PC-3 (cell line): ENCODE measurements around the gene KANK4. TPM values are rescaled to one million over a fixed set of nuclear protein-coding genes. Genes with fewer than 3 reads are reported as not detected.

Experiments
- ATAC-seq: fragments of 200-7000 bp; cut with Tn5 transposase; 2 replicates; pipeline ENCODE4 v1.9.1; 2020; ENCODE audit warnings: mild to moderate bottlenecking, moderate library complexity
- BruUV-seq: library from RNA; stranded (reverse); fragments of 400-500 nt; replicated peaks from 2 replicates; lab custom pipeline; 2021; lab: Mats Ljungman, UMichigan
- CTCF ChIA-PET: fragments of 300-600 bp; sonication (Branson Sonifier 250); formaldehyde crosslinking; loops from one replicate; lab custom pipeline; 2022; ENCODE audit warnings: antibody characterized with exemption; lab: Charles Lee
- POLR2A ChIA-PET: fragments of 300-600 bp; sonication (Branson Sonifier 250); formaldehyde crosslinking; loops from one replicate; lab custom pipeline; 2022; ENCODE audit warnings: antibody characterized with exemption; ENCODE audit not compliant: unreplicated experiment; lab: Charles Lee
- DNase-seq: peaks from one replicate; pipeline ENCODE4 v3.0.0-alpha.2; 2015
- H2AFZ ChIP-seq: fragments of 300-600 bp; sonication (generic); 2 replicates; pipeline ENCODE4 v1.6.0; 2016; ENCODE audit warnings: antibody characterized with exemption, low read length
- H3F3A ChIP-seq: fragments of 300-600 bp; sonication (generic); one replicate; pipeline ENCODE4 v1.6.0; 2017; ENCODE audit warnings: antibody characterized with exemption, low read length, control low read depth, mild to moderate bottlenecking; ENCODE audit not compliant: unreplicated experiment
- H3K27ac ChIP-seq: fragments of 300-600 bp; sonication (generic); 2 replicates; pipeline ENCODE4 v1.5.1; 2016; ENCODE audit warnings: mild to moderate bottlenecking, low read length
- H3K27me3 ChIP-seq: fragments of 300-600 bp; sonication (generic); 2 replicates; pipeline ENCODE4 v1.6.1; 2016; ENCODE audit warnings: low read length, mixed read lengths
- H3K36me3 ChIP-seq: fragments of 300-600 bp; sonication (generic); 2 replicates; pipeline ENCODE4 v1.6.1; 2016; ENCODE audit warnings: low read depth, mixed run types, low read length, mixed read lengths
- H3K4me1 ChIP-seq: fragments of 300-600 bp; sonication (generic); 2 replicates; pipeline ENCODE4 v1.5.1; 2016; ENCODE audit warnings: low read length; ENCODE audit not compliant: insufficient read depth
- H3K4me2 ChIP-seq: fragments of 300-600 bp; sonication (generic); 2 replicates; pipeline ENCODE4 v1.6.0; 2016; ENCODE audit warnings: low read length
- H3K4me3 ChIP-seq: fragments of 300-600 bp; sonication (generic); 2 replicates; pipeline ENCODE4 v1.5.1; 2016; ENCODE audit warnings: mild to moderate bottlenecking, low read length, mixed read lengths
- H3K79me2 ChIP-seq: fragments of 300-600 bp; sonication (generic); 2 replicates; pipeline ENCODE4 v1.6.1; 2017; ENCODE audit warnings: low read length, mixed read lengths
- H3K9ac ChIP-seq: fragments of 300-600 bp; sonication (generic); 2 replicates; pipeline ENCODE4 v1.6.0; 2016; ENCODE audit warnings: mild to moderate bottlenecking, low read length
- H3K9me2 ChIP-seq: fragments of 300-600 bp; sonication (generic); replicated peaks from 2 replicates; pipeline ENCODE4 v1.6.1; 2016; ENCODE audit warnings: mixed run types, low read length, mixed read lengths
- H3K9me3 ChIP-seq: fragments of 300-600 bp; sonication (generic); 2 replicates; pipeline ENCODE4 v1.6.1; 2016; ENCODE audit warnings: low read length, mixed read lengths
- H4K20me1 ChIP-seq: fragments of 300-600 bp; sonication (generic); 2 replicates; pipeline ENCODE4 v1.6.1; 2016; ENCODE audit warnings: low read length, mixed read lengths
- CTCF ChIP-seq: fragments of 300-600 bp; sonication (generic); conservative IDR thresholded peaks from 2 replicates; pipeline ENCODE4 v1.5.1; 2017; ENCODE audit warnings: antibody characterized with exemption, low read depth, mild to moderate bottlenecking, low read length
- EZH2 ChIP-seq: fragments of 300-600 bp; sonication (generic); IDR thresholded peaks from one replicate; pipeline ENCODE4 v1.6.1; 2017; ENCODE audit warnings: antibody characterized with exemption, mild to moderate bottlenecking, low read length; ENCODE audit not compliant: unreplicated experiment
- EZH2phosphoT487 ChIP-seq: fragments of 300-600 bp; sonication (generic); IDR thresholded peaks from 2 replicates; pipeline ENCODE4 v1.6.1; 2018; ENCODE audit warnings: mild to moderate bottlenecking, antibody characterized with exemption, low read length, borderline replicate concordance
- intact Hi-C: fragments of 100-400 bp; cut with micrococcal nuclease; formaldehyde crosslinking; loops from 2 replicates; pipeline ENCODE4 v1.9.0; 2023
- total RNA-seq: library from RNA; depleted of rRNA; stranded (reverse); fragments of >200 nt; gene quantifications from 2 replicates; pipeline ENCODE4 v1.2.3, GENCODE V29; 2014

The KANK4 gene
- total RNA-seq, 1 experiment from 2014 or later, result not detected

- H3K4me2 ChIP-seq, result no peak overlapping the region
- no peak overlapping the region for H2AFZ ChIP-seq
- no peak overlapping the region for H3K9ac ChIP-seq
- H3K79me2 ChIP-seq, result no peaks in the 10 kb centered on the region
- no peaks in the 10 kb centered on the region for H3K27me3 ChIP-seq
- H3K36me3 ChIP-seq, result no peaks in the 10 kb centered on the region
- DNase-seq (no peak), ATAC-seq (no peak)
- no TSS peak for BruUV-seq
- no peak overlapping the region for H3K4me3 ChIP-seq
- no peaks in the 10 kb centered on the region for H3F3A ChIP-seq
- ChIA-PET CTCF (no interaction called here), POLR2A (no interaction called here)
- H3K9me3 ChIP-seq, result no peaks in the 10 kb centered on the region
- no peak overlapping the region for H3K27ac ChIP-seq
- no peak for TF ChIP-seq EZH2
- TF ChIP-seq CTCF, result no peak
- TF ChIP-seq EZH2phosphoT487, result no peak
- no peaks in the 10 kb centered on the region for H3K4me1 ChIP-seq
- H3K9me2 ChIP-seq, result no peaks in the 10 kb centered on the region
- intact Hi-C loops, result no loop called here
- no peaks in the 10 kb centered on the region for H4K20me1 ChIP-seq
These were observed 24.7 kb upstream of the KANK4 start for GRCh38 chr1:62343911-62344310.

- Histone ChIP-seq H3K36me3 (no peaks in the 10 kb centered on the region), H3K27ac (no peak overlapping the region), H3K4me3 (no peak overlapping the region), H3F3A (no peaks in the 10 kb centered on the region), H2AFZ (no peak overlapping the region), H3K9ac (no peak overlapping the region), H3K79me2 (no peaks in the 10 kb centered on the region), H4K20me1 (no peaks in the 10 kb centered on the region), H3K9me3 (no peaks in the 10 kb centered on the region), H3K9me2 (no peaks in the 10 kb centered on the region), H3K27me3 (no peaks in the 10 kb centered on the region), H3K4me1 (no peaks in the 10 kb centered on the region), H3K4me2 (no peak overlapping the region)
- DNase-seq (no peak), ATAC-seq (no peak)
- ChIA-PET POLR2A (no interaction called here), CTCF (no interaction called here)
- no peak for TF ChIP-seq EZH2
- no peak for TF ChIP-seq EZH2phosphoT487
- no peak for TF ChIP-seq CTCF
- intact Hi-C loops, result no loop called here
- no TSS peak for BruUV-seq
These were observed 23.0 kb upstream of the KANK4 start for GRCh38 chr1:62342270-62342669.

GRCh38 chr1:62341615-62342014 lies 22.4 kb upstream of the KANK4 start:
- H3K9ac ChIP-seq, result no peak overlapping the region
- H3K27me3 ChIP-seq, result no peaks in the 10 kb centered on the region
- ATAC-seq (no peak), DNase-seq (no peak)
- intact Hi-C loops, result no loop called here
- ChIA-PET POLR2A (no interaction called here), CTCF (no interaction called here)
- no peak overlapping the region for H3K4me2 ChIP-seq
- no peak overlapping the region for H3K4me3 ChIP-seq
- H3K9me2 ChIP-seq, result no peaks in the 10 kb centered on the region
- H3K36me3 ChIP-seq, result no peaks in the 10 kb centered on the region
- H2AFZ ChIP-seq, result no peak overlapping the region
- no peaks in the 10 kb centered on the region for H3K79me2 ChIP-seq
- no peaks in the 10 kb centered on the region for H4K20me1 ChIP-seq
- no peaks in the 10 kb centered on the region for H3F3A ChIP-seq
- no peaks in the 10 kb centered on the region for H3K9me3 ChIP-seq
- no peak overlapping the region for H3K27ac ChIP-seq
- no TSS peak for BruUV-seq
- TF ChIP-seq EZH2 (no peak), CTCF (no peak), EZH2phosphoT487 (no peak)
- H3K4me1 ChIP-seq, result no peaks in the 10 kb centered on the region
